Kidney (tissue), 14 donors: ENCODE data around the gene P2RY11. TPM values are rescaled to one million over a fixed set of nuclear protein-coding genes. Genes with fewer than 3 reads are reported as not detected.
A peak's percentile ranks its signal among the peaks of the same experiment; 100 is the strongest.

Experiments
- DNase-seq, 5 donors: peaks; one replicate each; pipeline ENCODE4 v3.0.0-alpha.2; 2013 to 2020
- FAIRE-seq: peaks from 2 replicates; lab custom pipeline; 2012; peaks lifted over from hg19 to GRCh38; lab: Jason Lieb, UNC
- H3K27ac ChIP-seq, 2 donors: one replicate each; pipeline ENCODE4 v1.7.0; 2013; ENCODE audit warnings: low read depth in 2 of 2, low read length in 2 of 2, inconsistent platforms in 1 of 2
- H3K27me3 ChIP-seq: one replicate; pipeline ENCODE4 v1.7.1; 2013; ENCODE audit warnings: low read length, inconsistent platforms; ENCODE audit not compliant: control insufficient read depth, insufficient read depth
- H3K36me3 ChIP-seq, 3 donors: one replicate each; pipeline versions ENCODE4 v1.7.0 to v1.7.1; 2013; ENCODE audit warnings: low read length in 3 of 3, control low read depth in 1 of 3, inconsistent platforms in 1 of 3; ENCODE audit not compliant: insufficient read depth in 3 of 3, control insufficient read depth in 2 of 3
- H3K4me1 ChIP-seq, 3 donors: one replicate each; pipeline versions ENCODE4 v1.7.0 to v1.7.1; 2013; ENCODE audit warnings: low read length in 3 of 3, inconsistent platforms in 1 of 3, low read depth in 1 of 3; ENCODE audit not compliant: control insufficient read depth in 2 of 3, insufficient read depth in 2 of 3
- H3K4me3 ChIP-seq, 3 donors: one replicate each; pipeline versions ENCODE4 v1.7.0 to v1.8.1; 2013; ENCODE audit warnings: low read length in 3 of 3, control low read depth in 1 of 3, inconsistent platforms in 1 of 3
- H3K9ac ChIP-seq, 3 donors: one replicate each; pipeline versions ENCODE4 v1.7.0 to v1.7.1; 2013; ENCODE audit warnings: low read length in 3 of 3, control low read depth in 1 of 3, inconsistent platforms in 1 of 3
- H3K9me3 ChIP-seq, 3 donors: one replicate each; pipeline versions ENCODE4 v1.7.0 to v1.7.1; 2013; ENCODE audit warnings: low read length in 3 of 3, control low read depth in 1 of 3, inconsistent platforms in 1 of 3; ENCODE audit not compliant: control insufficient read depth in 2 of 3, insufficient read depth in 1 of 3
- CTCF ChIP-seq: IDR thresholded peaks from 3 replicates; pipeline ENCODE4 v1.5.1; 2012; ENCODE audit warnings: mild to moderate bottlenecking, moderate library complexity, borderline replicate concordance; ENCODE audit not compliant: insufficient read depth; ENCODE audit errors: extremely low read depth
- intact Hi-C: fragments of 100-400 bp; cut with DNase I; formaldehyde crosslinking; loops from one replicate; pipeline ENCODE4 v1.11.1; 2022
- polyA plus RNA-seq: library from polyadenylated mRNA; stranded (reverse); fragments of 350-450 nt; fragmentation: Illumina TruSeq; extraction: RNeasy Lipid Tissue Mini Kit (QIAGEN cat#74804); gene quantifications from one replicate; pipeline ENCODE4 v1.2.3, GENCODE V29; 2014; ENCODE audit warnings: low read depth, low replicate concordance; ENCODE audit not compliant: insufficient read depth
- total RNA-seq: library from RNA; stranded (reverse); fragmentation: NEBNext Ultra II Directional; extraction: Animal tissue kit (Norgen Biotek cat#: 25700); gene quantifications from one replicate; pipeline ENCODE4 v1.2.1, GENCODE V29; 2021
- donor health status: control.
- donor health status: control.
- donor health status: control.
- donor health status: control.
- donor health status: control.
- donor health status: DM: yes; HTN: yes; CAD: no.
- donor health status: Normal renal cell carcinoma (clear cell type).

Gene P2RY11
- total and polyA plus RNA-seq, 2 donors from 2014 or later = 3.7 to 17.3 TPM

GRCh38 chr19:10104665-10105508 is 6.6 kb upstream of the P2RY11 start:
- H3K9ac ChIP-seq = no peak overlapping the region
- peaks cover 0 to 8% (median 0%) of the 10 kb centered on the region in 3 donors for H3K4me1 ChIP-seq
- H3K27ac ChIP-seq = no peak overlapping the region
- no peak for TF ChIP-seq CTCF
- H3K27me3 ChIP-seq = no peaks in the 10 kb centered on the region
- no peaks in the 10 kb centered on the region for H3K9me3 ChIP-seq
- FAIRE-seq (no peak), DNase-seq (peak in 3 of 5 donors; percentile 61 to 73 (median 61))
- H3K4me3 ChIP-seq = no peak overlapping the region
- intact Hi-C loops = no loop called here
- H3K36me3 ChIP-seq = peaks cover 2 to 24% (median 9%) of the 10 kb centered on the region in 3 donors

GRCh38 chr19:10105509-10106099 is 5.9 kb upstream of the P2RY11 start:
- intact Hi-C loops = no loop called here

GRCh38 chr19:10106100-10106936 is 5.2 kb upstream of the P2RY11 start, which contains the start of gene PPAN:
Gene PPAN, plus strand, starts transcription at chr19:10106362. Its CDS starts 33 bp downstream, at chr19:10106395.
- no peaks in the 10 kb centered on the region for H3K9me3 ChIP-seq
- intact Hi-C loops = no loop called here
- TF ChIP-seq CTCF = no peak
- H3K9ac ChIP-seq = peak within 1 kb of the TSS; percentile 27 to 78 (median 55)
- peak within 1 kb of the TSS in 1 of 2 donors; percentile 48 for H3K27ac ChIP-seq
- H3K4me1 ChIP-seq = peaks cover 0 to 8% (median 0%) of the 10 kb centered on the region in 3 donors
- DNase-seq = peak; percentile 98 to 99 (median 99)
- peaks cover 2 to 24% (median 11%) of the 10 kb centered on the region in 3 donors for H3K36me3 ChIP-seq
- peak; percentile 82 for FAIRE-seq
- H3K4me3 ChIP-seq = peak within 1 kb of the TSS; percentile 63 to 73 (median 68)
- H3K27me3 ChIP-seq = no peaks in the 10 kb centered on the region

More at GRCh38 chr19:10105509-10106099, 5.9 kb upstream of the P2RY11 start:
- no peak for DNase-seq
- no peak for TF ChIP-seq CTCF
- H3K27ac ChIP-seq = no peak overlapping the region
- peak overlapping the region; percentile 28 to 73 (median 68) for H3K4me3 ChIP-seq
- peaks cover 0 to 8% (median 0%) of the 10 kb centered on the region in 3 donors for H3K4me1 ChIP-seq
- no peaks in the 10 kb centered on the region for H3K9me3 ChIP-seq
- no peak overlapping the region for H3K9ac ChIP-seq
- H3K27me3 ChIP-seq = no peaks in the 10 kb centered on the region
- H3K36me3 ChIP-seq = peaks cover 2 to 24% (median 11%) of the 10 kb centered on the region in 3 donors
- FAIRE-seq = no peak
